ENCODE data around the gene VEZF1.
A peak's percentile ranks its signal among the peaks of the same experiment; 100 is the strongest.
"Not testable (repeated sequence)": the region's sequence is repeated elsewhere in the genome, so short reads cannot be mapped to it uniquely, and the experiment has no call there.

Gene VEZF1

DNA sequence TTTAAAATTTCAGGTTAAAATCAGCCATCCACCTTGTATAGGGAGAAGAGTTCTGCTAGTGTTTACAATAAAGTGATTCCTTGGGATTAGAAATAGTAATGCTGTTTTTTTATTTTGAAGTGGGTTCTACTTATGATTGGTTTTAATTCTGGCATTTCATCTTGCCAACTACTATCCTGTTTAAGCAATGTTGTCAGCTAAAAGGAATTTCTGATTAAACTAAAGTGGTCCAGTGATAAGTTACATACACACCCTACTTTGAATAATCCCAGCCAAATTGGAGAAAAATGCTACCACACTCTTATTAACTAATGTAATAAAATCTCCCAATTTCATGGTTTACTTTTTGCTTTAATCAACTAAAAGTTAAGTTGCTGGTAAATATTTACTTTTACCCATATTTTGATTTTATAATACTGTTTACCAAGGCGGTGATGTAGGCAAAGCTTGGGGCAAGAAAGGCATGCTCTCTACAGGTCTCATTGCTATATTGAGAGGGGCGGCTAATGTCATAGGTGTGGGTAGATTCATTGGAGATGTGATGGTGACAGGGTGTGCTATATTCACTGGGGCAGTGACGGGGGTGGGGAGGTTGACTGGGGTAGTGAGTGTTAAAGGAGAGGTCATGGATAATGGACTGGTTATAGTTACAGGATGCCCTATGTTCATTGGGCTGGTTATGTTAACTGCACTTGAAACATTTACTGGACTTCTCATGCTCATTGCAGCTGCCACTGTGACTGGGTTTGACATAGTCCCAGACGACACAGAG is 13.8 kb downstream of the VEZF1 start:
- DNase-seq (ENCODE audit: low spot score): not testable (repeated sequence)

DNA sequence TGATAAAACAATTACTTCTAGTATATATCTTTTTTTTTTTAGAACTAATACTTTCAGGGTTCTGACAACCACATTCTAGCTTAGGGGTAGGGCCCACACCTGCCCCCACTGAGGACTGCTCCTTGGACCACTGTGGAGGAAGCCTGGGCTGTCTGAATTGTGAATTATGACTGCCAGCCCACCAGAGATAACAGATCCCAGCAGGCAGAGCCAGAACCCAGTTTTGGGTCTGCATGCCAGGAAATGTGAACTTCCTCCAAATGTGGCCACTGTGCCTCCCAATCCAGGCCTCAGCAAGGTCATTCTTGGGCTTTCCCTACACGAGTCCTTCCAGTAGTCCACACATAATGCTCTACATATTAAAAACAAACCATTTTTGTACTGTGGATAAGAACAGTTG is 15.9 kb downstream of the VEZF1 start:
- no peak for DNase-seq (ENCODE audit: low spot score)

DNA sequence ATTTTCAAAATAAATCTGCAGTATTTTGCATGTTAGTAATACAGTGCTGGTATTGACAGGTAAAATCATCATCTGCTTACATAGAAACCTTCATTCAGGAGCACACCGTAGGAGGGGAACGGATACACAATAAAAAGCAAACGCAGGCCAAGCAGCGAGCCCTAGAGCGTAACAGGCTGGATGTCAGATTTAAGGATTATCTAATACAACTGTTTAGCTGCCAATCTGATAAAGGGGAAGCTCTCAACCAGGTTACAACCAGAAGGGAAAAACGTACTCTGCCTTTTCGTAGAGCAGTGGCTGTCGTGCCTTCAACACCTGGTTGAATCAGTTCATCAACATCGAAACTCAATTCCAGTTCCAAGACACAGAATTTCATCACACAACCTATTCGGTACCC is 16.5 kb downstream of the VEZF1 start:
- no peak for DNase-seq (ENCODE audit: low spot score)

DNA sequence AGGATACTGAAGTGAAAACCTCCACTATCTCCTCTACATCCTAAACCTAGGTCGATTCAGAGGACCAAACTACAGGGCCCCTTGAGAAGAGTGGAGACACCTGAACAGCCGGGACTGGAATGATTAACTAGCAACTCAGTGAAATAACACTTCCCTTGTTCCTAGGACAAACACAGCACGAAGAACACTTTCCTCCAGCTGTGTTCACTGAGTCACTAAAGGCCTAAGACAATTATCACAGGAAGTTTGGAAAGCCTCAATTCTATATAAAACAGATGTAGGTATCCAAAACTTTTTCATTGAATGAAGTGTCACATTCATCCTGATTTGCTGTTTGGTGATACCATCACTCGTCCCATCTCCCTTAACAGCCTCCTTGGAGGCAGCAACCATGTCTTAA is 17.3 kb downstream of the VEZF1 start:
- DNase-seq (ENCODE audit: low spot score): no peak

DNA sequence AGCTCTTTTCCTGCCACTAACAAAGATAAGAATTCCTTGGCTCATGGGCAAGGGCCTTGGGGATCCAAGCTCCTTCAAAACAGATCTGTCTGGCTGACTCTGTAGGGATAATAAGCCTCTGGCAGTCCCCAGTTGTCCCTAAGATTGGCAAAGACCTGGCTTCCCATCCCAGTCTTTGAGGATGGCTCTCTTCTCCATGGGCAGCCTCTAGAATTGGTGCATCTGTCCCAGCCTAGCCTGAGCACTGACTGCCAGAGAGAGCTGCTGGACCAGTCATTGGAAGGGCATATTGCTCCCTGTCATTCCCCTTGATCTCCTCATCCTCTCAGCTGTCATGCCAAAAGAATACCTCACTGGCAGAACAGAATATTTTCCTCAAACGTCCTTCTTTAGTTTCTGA is 19.6 kb downstream of the VEZF1 start:
- DNase-seq (ENCODE audit: low spot score): no peak

DNA sequence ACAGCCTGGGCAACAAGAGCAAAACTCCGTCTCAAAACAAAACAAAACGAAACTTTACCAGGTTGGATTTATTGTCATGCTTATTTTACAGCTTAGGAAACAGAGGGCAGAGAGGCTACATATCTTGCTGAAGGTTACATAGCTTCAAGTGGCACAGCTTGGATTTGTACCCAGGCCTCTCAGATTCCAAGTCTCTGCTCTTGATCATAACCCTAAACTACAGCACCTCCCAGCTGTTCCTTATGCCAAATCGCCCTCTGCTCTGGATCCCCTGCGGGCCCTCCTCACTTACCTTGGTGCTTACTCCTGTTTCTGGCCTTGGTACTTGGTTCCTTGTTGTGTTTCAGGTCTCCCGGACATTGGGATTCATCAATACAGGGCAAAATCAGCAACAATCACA is 21.2 kb downstream of the VEZF1 start:
- DNase-seq (ENCODE audit: low spot score): no peak

DNA sequence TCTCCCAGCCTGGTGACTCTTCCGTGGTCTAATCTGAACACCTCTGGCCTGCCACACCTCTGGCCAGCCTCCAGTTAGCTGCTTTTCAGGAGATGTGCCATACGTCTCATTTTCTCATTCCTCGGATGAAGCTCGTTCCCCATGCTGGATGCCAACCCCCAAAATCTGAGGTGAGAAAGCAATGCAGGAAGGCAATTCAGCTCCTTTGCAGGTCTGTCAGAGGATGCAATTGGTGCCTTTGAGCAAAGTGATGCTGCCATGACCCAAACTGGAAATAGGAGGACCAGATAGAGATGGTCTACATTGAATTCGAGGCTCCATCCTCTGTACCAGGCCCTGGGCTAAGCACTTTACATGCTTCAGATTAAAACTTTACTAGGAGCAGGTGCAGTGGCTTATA is 21.8 kb downstream of the VEZF1 start:
- no peak for DNase-seq (ENCODE audit: low spot score)

DNA sequence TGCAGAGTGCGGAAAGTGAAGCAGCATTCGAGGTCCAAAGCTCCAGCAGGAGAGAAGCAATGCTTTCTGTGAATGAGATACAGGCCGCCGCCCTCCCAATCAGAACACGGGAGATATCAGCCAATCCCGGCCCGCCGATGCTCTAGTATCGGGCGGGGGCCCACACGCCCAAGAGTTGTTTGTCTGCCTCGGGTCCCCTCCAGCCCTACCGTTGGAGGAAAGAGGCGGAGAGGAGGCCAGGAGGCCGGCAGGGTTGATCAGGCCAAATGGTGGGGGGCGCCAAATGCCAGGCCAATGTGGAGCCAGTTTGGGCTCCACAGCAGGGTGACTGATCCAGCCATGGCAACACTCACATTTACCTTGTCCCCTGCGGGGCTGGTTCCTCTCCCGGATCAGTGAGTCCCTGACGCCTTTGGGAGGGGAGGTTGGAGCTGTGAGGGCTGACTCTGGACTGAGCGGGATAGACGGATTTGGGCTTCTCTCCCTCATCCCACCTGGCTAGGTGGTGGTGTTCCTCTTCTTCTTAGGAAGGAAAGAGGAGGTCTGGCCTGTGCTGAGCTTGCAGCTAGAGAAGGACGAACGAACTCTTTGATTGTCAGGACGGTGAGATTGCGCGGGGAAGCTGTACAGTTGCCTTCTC is 22.4 kb downstream of the VEZF1 start:
- DNase-seq (ENCODE audit: low spot score): no peak

DNA sequence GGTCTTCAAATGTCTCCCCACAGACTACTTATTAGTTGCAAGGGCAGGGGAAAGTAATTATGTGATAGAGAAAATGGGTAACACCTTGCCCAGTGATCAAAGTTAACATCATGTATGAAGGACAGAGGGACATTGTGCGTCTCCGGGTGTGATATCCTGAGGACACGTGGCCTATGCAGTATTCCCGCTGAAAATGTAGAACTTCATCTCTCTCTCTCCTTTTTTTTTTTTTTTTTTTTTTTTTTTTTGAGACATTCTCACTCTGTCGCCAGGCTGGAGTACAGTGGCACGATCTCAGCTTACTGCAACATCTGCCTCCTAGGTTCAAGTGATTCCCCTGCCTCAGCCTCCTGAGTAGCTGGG is 24.9 kb downstream of the VEZF1 start:
- no peak for DNase-seq (ENCODE audit: low spot score)

DNA sequence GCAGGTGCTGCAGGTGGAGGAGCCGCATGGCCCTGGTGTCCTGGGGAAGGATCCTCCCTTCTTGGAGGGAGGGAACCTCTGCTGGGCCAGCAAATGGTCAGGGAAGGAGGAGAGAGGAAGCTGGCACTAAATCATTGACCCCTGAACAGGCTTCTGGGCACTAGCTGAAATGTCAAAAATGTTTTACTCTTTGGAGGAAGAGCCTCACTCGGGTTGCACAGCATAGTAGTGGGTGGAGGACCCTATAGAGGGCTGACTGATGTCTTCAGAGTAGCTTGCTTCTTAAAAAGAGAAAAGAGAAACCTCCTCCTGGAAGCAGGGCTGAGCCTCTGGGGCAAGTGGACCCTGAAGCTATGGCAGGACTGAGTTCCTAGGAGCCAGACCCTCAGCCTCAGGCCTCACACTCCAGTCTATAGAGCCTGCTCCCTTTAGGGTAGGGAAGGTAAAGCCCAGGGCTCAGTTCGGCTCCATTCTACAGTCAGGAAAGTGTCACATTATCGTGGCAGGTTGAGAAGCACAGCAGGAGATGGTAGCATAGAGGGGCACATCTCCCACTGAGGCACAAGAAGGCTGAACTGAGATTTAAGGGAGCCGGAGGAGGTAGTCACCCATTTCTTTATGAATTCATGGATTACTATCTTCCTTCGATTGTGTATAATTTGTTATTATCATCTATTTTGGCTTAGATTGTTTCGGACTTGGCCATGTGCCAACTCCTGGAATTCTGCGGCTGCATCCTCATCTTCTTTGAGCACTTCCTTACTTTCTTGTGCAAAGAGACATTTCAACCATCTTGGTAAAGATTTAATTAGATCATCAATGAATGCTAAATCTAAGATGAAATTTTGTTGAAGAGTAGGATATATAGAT is 25.5 kb downstream of the VEZF1 start:
- DNase-seq (ENCODE audit: low spot score): no peak

DNA sequence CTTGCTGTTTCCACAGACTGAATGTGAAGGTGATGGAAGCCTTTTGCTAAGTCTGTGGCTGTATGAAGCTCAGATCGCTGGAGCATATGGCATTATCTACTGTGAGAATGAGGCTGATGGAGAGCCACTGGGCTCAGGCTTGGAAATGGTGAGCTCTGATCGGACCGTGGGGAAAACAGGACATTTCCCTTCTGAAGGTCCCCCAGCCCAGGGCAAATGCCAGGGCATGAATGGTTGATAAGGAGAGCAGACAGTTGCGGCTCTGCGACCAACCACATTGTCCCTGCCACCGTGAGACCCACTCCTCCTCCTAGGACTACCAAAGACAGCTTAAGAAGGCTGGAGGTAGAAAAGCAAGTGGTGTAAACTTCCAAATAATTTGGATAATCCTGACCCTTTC is 28.1 kb downstream of the VEZF1 start:
- no peak for DNase-seq (ENCODE audit: low spot score)

DNA sequence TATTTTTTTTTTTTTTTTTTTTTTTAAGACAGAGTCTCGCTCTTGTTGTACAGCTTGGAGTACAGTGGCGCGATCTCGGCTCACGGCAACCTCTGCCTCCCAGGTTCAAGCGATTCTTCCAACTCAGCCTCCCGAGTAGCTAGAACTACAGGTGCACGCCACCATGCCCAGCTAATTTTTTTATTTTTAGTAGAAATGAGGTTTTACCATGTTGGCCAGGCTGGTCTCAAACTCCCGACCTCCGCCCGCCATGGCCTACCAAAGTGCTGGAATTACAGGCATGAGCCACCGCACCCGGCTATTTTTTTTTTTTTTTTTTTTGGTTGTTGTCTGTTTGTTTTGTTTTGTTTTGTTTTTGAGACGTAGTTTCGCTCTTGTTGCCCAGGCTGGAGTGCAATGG is 29.7 kb downstream of the VEZF1 start:
- DNase-seq (ENCODE audit: low spot score): not testable (repeated sequence)

DNA sequence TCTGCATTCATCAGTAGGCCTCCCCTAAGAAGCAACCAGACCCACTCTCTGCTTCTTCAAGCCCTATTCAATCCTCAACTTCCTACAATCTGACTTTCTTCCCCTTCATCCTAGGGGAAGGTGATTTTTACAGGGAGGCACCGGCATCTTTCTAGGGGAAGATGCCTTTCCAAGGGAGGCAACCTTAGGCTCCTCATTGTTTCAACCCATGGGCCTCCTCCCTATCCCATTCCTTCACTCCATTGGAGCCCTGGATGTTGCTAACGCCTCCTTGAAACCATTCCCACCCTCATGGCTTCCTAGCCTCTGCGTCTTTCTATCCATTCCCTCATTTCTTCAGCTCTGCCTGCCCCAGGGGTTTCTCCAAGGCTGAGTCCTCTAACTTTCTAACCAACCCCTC is 30.2 kb downstream of the VEZF1 start:
- no peak for DNase-seq (ENCODE audit: low spot score)

DNA sequence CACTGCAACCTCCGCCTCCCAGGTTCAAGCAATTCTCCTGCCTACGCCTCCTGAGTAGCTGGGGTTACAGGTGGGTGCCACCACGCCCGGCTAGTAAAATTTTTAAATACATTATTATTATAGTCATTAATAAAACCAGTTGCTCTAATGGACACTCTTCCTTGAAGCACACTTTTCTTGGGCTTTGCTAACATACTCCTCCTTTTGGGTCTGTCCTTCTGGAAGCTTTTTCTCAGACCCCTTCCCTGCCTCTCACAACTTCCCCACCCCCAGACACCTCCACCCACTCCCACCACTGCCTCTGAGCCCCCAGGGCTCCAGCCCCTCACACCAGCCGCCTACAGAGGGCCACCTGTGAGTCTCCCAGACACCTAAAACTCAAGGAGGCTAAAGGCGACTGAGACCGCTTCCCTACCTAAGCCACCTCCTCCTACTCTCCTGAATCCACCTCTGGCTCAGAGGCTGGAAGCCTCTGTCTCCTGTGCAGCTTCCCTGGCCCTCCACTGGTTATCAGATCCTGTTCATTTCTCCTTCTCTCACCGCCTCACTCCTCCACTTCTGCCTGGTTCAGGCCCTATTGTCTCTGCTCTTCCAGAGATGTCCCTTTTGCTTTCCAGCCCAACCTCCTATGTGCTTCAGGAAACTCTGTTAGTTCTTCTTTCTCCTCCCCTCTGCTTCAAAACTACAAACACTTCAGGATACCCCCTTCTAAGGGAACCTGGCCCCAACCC is 30.8 kb downstream of the VEZF1 start:
- DNase-seq (ENCODE audit: low spot score): no peak

DNA sequence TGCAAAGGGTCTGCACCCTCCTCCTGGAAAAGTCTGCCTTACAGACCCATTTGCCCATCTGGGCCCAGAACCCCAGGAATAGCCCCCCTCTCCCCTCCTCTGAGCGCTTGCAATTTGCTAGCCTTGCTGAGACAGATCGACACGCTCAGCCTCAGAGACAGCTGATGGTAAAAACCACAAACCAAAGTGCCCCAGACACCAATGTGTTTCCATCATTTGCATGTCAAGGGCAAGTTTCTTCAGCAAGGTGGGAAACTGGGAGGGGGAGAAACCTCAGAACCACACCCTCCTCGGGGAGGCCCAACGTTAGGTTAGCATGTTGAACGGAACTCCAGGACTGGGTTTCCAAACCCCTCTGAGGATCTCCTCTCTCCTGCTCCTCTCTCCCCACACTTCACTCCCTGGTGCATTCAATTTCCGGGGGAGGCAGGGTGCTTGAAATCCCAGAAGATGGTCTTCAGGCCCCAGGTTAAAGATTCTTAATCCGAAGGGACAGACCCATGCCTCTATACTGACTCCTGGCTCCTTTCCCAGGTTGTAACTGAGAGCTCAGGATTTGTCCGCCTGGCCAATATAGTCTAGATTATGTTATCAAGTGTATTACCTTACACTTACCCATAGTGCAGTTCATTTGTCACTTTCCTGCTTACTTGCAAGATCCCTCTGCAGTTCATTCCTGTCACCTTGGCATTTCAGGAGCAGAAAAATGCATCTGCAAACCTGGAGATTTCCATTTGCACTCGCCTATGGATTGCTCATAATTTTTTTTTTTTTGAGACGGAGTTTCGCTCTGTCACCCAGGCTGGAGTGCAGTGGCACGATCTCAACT is 31.5 kb downstream of the VEZF1 start:
- DNase-seq (ENCODE audit: low spot score): no peak

DNA sequence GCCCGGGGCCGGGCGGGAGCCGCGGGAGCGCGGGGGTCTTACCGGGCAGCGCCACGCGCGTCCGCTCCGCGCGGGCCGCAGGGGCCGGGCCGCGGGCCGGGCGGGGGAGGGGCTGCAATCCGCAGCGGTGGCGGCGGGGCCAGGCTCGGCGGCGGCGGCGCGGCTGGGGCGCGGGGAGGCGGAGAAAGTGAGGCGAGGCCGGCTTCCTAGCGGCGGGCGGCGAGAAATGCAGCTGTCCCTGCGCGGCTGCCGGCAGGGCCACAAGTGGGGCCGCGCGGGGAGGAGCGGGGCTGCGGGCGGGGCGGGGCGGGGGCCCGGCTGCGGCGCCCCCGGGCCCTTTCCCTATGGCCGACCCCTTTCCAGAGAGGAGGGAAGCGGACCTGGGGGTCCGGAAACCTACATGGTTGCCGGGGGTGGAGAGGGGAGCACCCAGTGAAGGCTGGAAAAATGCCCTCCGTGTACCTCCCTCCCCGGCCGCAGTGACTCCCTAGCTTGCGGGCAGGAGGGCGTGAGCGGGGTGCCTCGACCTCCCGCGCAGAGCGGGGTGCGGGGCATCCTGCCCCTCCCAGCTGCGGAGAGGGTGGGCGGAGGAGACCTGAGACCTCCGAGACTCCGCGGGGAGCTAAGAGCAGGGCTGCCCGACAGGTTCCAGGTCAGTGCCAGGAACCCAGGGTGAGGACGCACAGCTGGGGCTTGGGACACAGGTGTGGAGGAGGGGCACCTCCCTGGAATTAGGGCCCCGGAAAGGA is 32.7 kb downstream of the VEZF1 start, which contains the start of gene CUEDC1:
Gene CUEDC1, minus strand, starts transcription at position 230 of the 749 bp plus-strand sequence. CDS start 69,848 bp downstream, outside the sequence.
- DNase-seq (ENCODE audit: low spot score): peak; percentile 82

DNA sequence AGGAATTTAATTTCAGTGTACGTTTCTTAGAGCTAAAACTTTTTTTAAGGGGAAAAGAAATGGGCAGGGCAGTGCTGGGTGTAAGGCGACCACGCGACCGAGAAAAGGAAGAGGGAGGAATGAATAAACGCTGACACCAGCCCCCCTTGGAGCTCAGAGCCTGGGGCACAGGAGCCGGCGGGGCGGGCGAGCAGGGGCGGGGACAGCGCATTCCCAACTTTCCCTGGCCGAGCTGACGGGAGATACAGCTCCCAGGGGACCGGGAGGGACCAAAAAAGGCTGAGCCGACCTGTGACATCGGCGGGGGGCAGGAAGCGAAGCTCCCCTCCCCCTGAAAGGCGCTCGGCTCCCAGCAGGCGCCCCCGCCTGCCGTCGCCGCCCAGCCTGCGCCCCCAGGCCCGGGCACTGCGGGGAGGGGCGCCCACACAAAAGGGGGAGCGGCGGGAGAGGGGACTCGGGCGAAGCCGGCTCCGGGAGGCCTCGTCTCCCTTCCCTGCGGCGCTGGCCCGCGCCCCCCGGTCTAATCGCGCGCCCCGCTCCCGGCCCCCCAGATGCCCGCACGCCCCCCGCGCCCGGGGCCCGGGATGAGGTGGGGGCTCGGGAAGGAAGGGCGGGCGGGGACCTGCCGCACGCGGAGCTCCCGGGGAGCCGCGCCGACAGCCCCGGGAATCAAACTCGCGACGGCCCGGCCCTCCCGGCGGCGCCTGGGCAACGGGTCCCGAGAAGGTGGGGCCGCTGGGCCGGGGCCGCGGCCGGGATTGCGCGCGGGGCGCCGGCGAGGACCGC is 33.5 kb downstream of the VEZF1 start:
- DNase-seq (ENCODE audit: low spot score): peak; percentile 74

DNA sequence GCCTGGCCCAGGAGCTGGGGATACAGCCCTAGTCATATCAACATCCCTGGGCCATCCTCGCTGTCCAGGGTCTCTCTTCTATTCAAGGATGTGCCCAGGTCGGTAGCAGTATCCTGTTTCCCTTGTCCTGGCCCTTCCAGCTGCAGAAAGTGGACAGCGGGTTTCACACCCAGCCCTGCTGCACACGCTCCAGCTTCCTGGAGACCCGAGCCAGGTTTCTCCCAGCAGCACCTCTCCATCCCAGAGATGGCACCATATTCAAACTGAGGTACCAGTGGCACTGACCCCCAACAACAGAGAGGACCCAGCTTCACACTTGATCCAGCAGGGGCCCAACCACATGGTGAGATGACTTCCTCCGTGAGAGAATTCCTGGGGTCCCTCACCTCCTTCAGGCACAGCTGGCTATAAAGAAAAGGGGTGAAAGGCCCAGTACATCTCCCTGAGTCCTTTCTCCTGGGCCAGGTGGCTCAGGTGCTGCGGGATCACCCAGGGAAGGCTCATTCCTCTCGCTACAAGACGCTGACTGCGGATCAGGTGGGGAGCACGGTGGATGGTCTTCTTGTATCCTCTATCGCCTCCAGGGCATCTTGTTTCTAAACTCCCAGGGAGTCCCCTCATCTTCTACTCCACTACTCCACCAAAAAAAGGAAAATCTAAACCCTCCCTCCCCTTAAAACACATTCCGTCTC is 34.2 kb downstream of the VEZF1 start:
- no peak for DNase-seq (ENCODE audit: low spot score)

DNA sequence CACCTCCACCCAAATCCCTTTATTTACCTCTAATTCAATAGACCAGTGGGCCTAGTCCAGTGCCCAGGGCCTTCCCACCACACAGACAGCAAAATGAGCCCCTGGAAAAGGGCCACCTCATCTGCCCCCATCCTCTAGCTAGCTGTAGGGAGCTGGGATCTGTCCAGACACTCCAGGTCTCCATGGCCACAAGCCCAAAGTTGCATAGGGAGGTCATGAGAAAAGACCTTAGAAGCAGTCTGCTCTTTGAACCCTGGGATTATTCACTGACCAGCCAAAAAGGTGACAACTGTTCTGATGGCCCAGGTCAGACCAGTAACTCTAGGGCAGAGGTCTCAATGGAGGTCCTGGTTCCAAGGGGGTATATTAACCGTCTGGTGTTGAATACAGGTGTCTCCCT is 34.8 kb downstream of the VEZF1 start:
- peak; percentile 49 for DNase-seq (ENCODE audit: low spot score)
